ENCODE data around the gene TRIP10. TPM values are rescaled to one million over a fixed set of nuclear protein-coding genes. Genes with fewer than 3 reads are reported as not detected.
"Not testable (repeated sequence)": the region's sequence is repeated elsewhere in the genome, so short reads cannot be mapped to it uniquely, and the experiment has no call there.

TRIP10 gene
- total RNA-seq, 1 donor from 2014 or later, result 16.7 TPM

GRCh38 chr19:6767081-6767356 lies 27.5 kb downstream of the TRIP10 start:
- no peaks in the 10 kb centered on the region for H3K4me1 Mint-ChIP-seq (ENCODE audit: low read depth, unreplicated experiment)
- peaks cover 4% of the 10 kb centered on the region for H3K36me3 Mint-ChIP-seq (ENCODE audit: unreplicated experiment)
- DNase-seq, result no peak
- H3K27me3 Mint-ChIP-seq (ENCODE audit: unreplicated experiment), result peaks cover 13% of the 10 kb centered on the region
- TF ChIP-seq CTCF (IDR thresholded peaks at IDR 0.05; ENCODE audit: partially characterized antibody, unreplicated experiment), result no peak
- H3K4me3 Mint-ChIP-seq (ENCODE audit: unreplicated experiment), result peak overlapping the region; percentile 77
- H3K27ac Mint-ChIP-seq (ENCODE audit: unreplicated experiment), result no peak overlapping the region
- peaks cover 3% of the 10 kb centered on the region for H3K9me3 Mint-ChIP-seq (ENCODE audit: unreplicated experiment)

GRCh38 chr19:6767357-6768235 lies 28.1 kb downstream of the TRIP10 start, which contains the start of gene SH2D3A:
SH2D3A (minus strand) TSS chr19:6767435; CDS start chr19:6763748, 3,687 bp downstream.
- H3K9me3 Mint-ChIP-seq (ENCODE audit: unreplicated experiment), result peaks cover 3% of the 10 kb centered on the region
- H3K27ac Mint-ChIP-seq (ENCODE audit: unreplicated experiment), result no peak within 1 kb of the TSS
- no peaks in the 10 kb centered on the region for H3K4me1 Mint-ChIP-seq (ENCODE audit: low read depth, unreplicated experiment)
- peaks cover 13% of the 10 kb centered on the region for H3K27me3 Mint-ChIP-seq (ENCODE audit: unreplicated experiment)
- peaks cover 4% of the 10 kb centered on the region for H3K36me3 Mint-ChIP-seq (ENCODE audit: unreplicated experiment)
- DNase-seq, result peak; percentile 64
- TF ChIP-seq CTCF (IDR thresholded peaks at IDR 0.05; ENCODE audit: partially characterized antibody, unreplicated experiment), result no peak
- H3K4me3 Mint-ChIP-seq (ENCODE audit: unreplicated experiment), result peak within 1 kb of the TSS; percentile 86

GRCh38 chr19:6768236-6768785 lies 28.8 kb downstream of the TRIP10 start:
- no peak for TF ChIP-seq CTCF (IDR thresholded peaks at IDR 0.05; ENCODE audit: partially characterized antibody, unreplicated experiment)
- Mint-ChIP-seq H3K9me3 (ENCODE audit: unreplicated experiment) (peaks cover 3% of the 10 kb centered on the region), H3K36me3 (ENCODE audit: unreplicated experiment) (peaks cover 4% of the 10 kb centered on the region), H3K4me1 (ENCODE audit: low read depth, unreplicated experiment) (no peaks in the 10 kb centered on the region), H3K27ac (ENCODE audit: unreplicated experiment) (no peak overlapping the region), H3K27me3 (ENCODE audit: unreplicated experiment) (peaks cover 13% of the 10 kb centered on the region), H3K4me3 (ENCODE audit: unreplicated experiment) (peak overlapping the region; percentile 64)
- DNase-seq, result no peak

GRCh38 chr19:6769006-6769619 lies 29.6 kb downstream of the TRIP10 start:
- Mint-ChIP-seq H3K9me3 (ENCODE audit: unreplicated experiment) (peaks cover 3% of the 10 kb centered on the region), H3K27me3 (ENCODE audit: unreplicated experiment) (peaks cover 13% of the 10 kb centered on the region), H3K4me3 (ENCODE audit: unreplicated experiment) (no peak overlapping the region), H3K27ac (ENCODE audit: unreplicated experiment) (no peak overlapping the region), H3K36me3 (ENCODE audit: unreplicated experiment) (peaks cover 4% of the 10 kb centered on the region), H3K4me1 (ENCODE audit: low read depth, unreplicated experiment) (no peaks in the 10 kb centered on the region)
- DNase-seq, result no peak
- TF ChIP-seq CTCF (IDR thresholded peaks at IDR 0.05; ENCODE audit: partially characterized antibody, unreplicated experiment), result peak; percentile 36

- not testable (repeated sequence) for H3K4me3 Mint-ChIP-seq (ENCODE audit: unreplicated experiment); H3K36me3 Mint-ChIP-seq (ENCODE audit: unreplicated experiment); H3K27ac Mint-ChIP-seq (ENCODE audit: unreplicated experiment)
These were observed 32.2 kb downstream of the TRIP10 start for GRCh38 chr19:6771648-6772027.

More at GRCh38 chr19:6771648-6772027, 32.2 kb downstream of the TRIP10 start:
- H3K9me3 Mint-ChIP-seq (ENCODE audit: unreplicated experiment); DNase-seq; H3K4me1 Mint-ChIP-seq (ENCODE audit: low read depth, unreplicated experiment): not testable (repeated sequence)
- peaks cover 11% of the 10 kb centered on the region for H3K27me3 Mint-ChIP-seq (ENCODE audit: unreplicated experiment)

Data from glutamatergic neuron (in vitro differentiated cells).